DOHH2 (cell line): ENCODE data around the gene AMELX.

ENCODE experiments used
- CTCF ChIP-seq: fragments of 200-600 bp; sonication (generic); IDR thresholded peaks from one replicate; pipeline ENCODE4 v1.5.1; 2014; ENCODE audit warnings: antibody characterized with exemption, mild to moderate bottlenecking, low read depth, low read length; ENCODE audit not compliant: poor library complexity, severe bottlenecking
- EZH2phosphoT487 ChIP-seq: fragments of 200-600 bp; sonication (generic); IDR thresholded peaks from 2 replicates; pipeline ENCODE4 v1.6.1; 2017; ENCODE audit warnings: borderline replicate concordance, mild to moderate bottlenecking, antibody characterized with exemption, low read length, moderate library complexity, mixed read lengths

GRCh38 chrX:11272290-11272689 lies 20.9 kb upstream of the AMELX start:
- TF ChIP-seq CTCF = no peak
- no peak for TF ChIP-seq EZH2phosphoT487
